HepG2 (cell line): ENCODE results near the gene CNR1. TPM values are rescaled to one million over a fixed set of nuclear protein-coding genes. Genes with fewer than 3 reads are reported as not detected.

Experiments
- ATAC-seq: fragments of 200-7000 bp; cut with Tn5 transposase; 3 replicates; pipeline ENCODE4 v1.9.1; 2020; ENCODE audit warnings: mild to moderate bottlenecking, moderate library complexity
- BruUV-seq: library from RNA; stranded (reverse); fragments of 400-500 nt; replicated peaks from 2 replicates; lab custom pipeline; 2021; lab: Mats Ljungman, UMichigan
- CTCF ChIA-PET: fragments of 300-600 bp; formaldehyde crosslinking; extraction: SDS; loops from one replicate; lab custom pipeline; 2021; ENCODE audit warnings: low total read pairs, inconsistent platforms, low intra/inter-chr PET ratio; lab: Yijun Ruan, JAX
- POLR2A ChIA-PET: fragments of 350-600 bp; sonication (Branson Sonifier 250); formaldehyde crosslinking; loops from one replicate; lab custom pipeline; 2020; ENCODE audit warnings: antibody characterized with exemption, inconsistent platforms; lab: Yijun Ruan, JAX
- DNase-seq: peaks from one replicate; pipeline ENCODE4 v3.0.0-alpha.2; 2015; ENCODE audit warnings: low spot score
- FAIRE-seq: peaks from 3 replicates; lab custom pipeline; 2011; peaks lifted over from hg19 to GRCh38; lab: Jason Lieb, UNC
- H2AFZ ChIP-seq: one replicate; pipeline ENCODE4 v1.6.1; 2011; ENCODE audit warnings: low read length, inconsistent platforms
- H3K27ac ChIP-seq: fragments of 300-600 bp; 3 replicates; pipeline ENCODE4 v1.8.0; 2011; ENCODE audit warnings: mixed run types, mild to moderate bottlenecking, mixed read lengths, low read length, inconsistent platforms; ENCODE audit not compliant: insufficient read depth; ENCODE audit errors: extremely low read length
- H3K27me3 ChIP-seq, 2 experiments: fragments of 200-600 bp in 1 of 2; 2 replicates in 1 of 2; 3 replicates in 1 of 2; pipeline versions ENCODE4 v1.6.0 to v1.8.0; 2011; ENCODE audit warnings: low read length in 2 of 2, mild to moderate bottlenecking in 2 of 2, moderate library complexity in 2 of 2, inconsistent platforms in 1 of 2; ENCODE audit not compliant: insufficient read depth in 2 of 2, control insufficient read depth in 1 of 2
- H3K36me3 ChIP-seq, 2 experiments: fragments of 200-600 bp in 1 of 2; replicated peaks in 1 of 2; 2 replicates in 1 of 2; 3 replicates in 1 of 2; pipeline versions ENCODE4 v1.5.1 to v1.8.0; 2011; ENCODE audit warnings: low read length in 2 of 2, inconsistent platforms in 1 of 2; ENCODE audit not compliant: insufficient read depth in 2 of 2, control insufficient read depth in 1 of 2
- H3K4me1 ChIP-seq: 2 replicates; pipeline ENCODE4 v1.5.1; 2012; ENCODE audit warnings: low read length, inconsistent platforms; ENCODE audit not compliant: insufficient read depth
- H3K4me2 ChIP-seq: 2 replicates; pipeline ENCODE4 v1.6.0; 2011; ENCODE audit warnings: low read depth, low read length, inconsistent platforms
- H3K4me3 ChIP-seq, 3 experiments: fragments of 200-600 bp in 1 of 3; sonication (generic), shearing (Covaris generic) in 1 of 3; replicated peaks in 1 of 3; 2 replicates each; pipeline ENCODE4 v1.5.1; 2011 to 2016; ENCODE audit warnings: low read length in 3 of 3, inconsistent platforms in 2 of 3, low read depth in 2 of 3, mild to moderate bottlenecking in 2 of 3, control low read depth in 1 of 3, mixed read lengths in 1 of 3; ENCODE audit not compliant: insufficient read depth in 1 of 3
- H3K79me2 ChIP-seq: one replicate; pipeline ENCODE4 v1.6.1; 2011; ENCODE audit warnings: low read length, inconsistent platforms; ENCODE audit not compliant: insufficient read depth
- H3K9ac ChIP-seq: 2 replicates; pipeline ENCODE4 v1.6.0; 2011; ENCODE audit warnings: mild to moderate bottlenecking, low read depth, low read length, inconsistent platforms; ENCODE audit not compliant: insufficient read depth
- H3K9me3 ChIP-seq: 2 replicates; pipeline ENCODE4 v1.5.1; 2012; ENCODE audit warnings: mild to moderate bottlenecking, low read length
- H4K20me1 ChIP-seq: 2 replicates; pipeline ENCODE4 v1.6.0; 2011; ENCODE audit warnings: inconsistent platforms, mild to moderate bottlenecking, low read length, moderate library complexity; ENCODE audit not compliant: insufficient read depth
- DR1 ChIP-seq: sonication (generic); formaldehyde crosslinking; IDR thresholded peaks from 2 replicates; pipeline ENCODE4 v1.8.0; 2021; ENCODE audit warnings: mild to moderate bottlenecking, missing genetic modification reagents, inconsistent platforms
- FIP1L1 ChIP-seq: fragments of 200-400 bp; formaldehyde crosslinking; IDR thresholded peaks from 2 replicates; pipeline ENCODE4 v1.6.1; 2018; ENCODE audit warnings: low read depth, mild to moderate bottlenecking, low read length, moderate library complexity, borderline replicate concordance; ENCODE audit not compliant: insufficient read depth
- GZF1 ChIP-seq: sonication (generic); formaldehyde crosslinking; IDR thresholded peaks from 2 replicates; pipeline ENCODE4 v1.5.1; 2020; ENCODE audit warnings: mild to moderate bottlenecking, missing genetic modification reagents
- KMT2A ChIP-seq: sonication (generic); formaldehyde crosslinking; IDR thresholded peaks from 2 replicates; pipeline ENCODE4 v1.4.0; 2020; ENCODE audit warnings: missing genetic modification reagents
- MTA1 ChIP-seq: sonication (generic); formaldehyde crosslinking; IDR thresholded peaks from 2 replicates; pipeline ENCODE4 v1.4.0; 2020; ENCODE audit warnings: missing genetic modification reagents, mild to moderate bottlenecking, borderline replicate concordance
- NFYB ChIP-seq: sonication (generic); formaldehyde crosslinking; IDR thresholded peaks from 2 replicates; pipeline ENCODE4 v1.4.0; 2020; ENCODE audit warnings: missing genetic modification reagents
- PITX1 ChIP-seq: sonication (generic); formaldehyde crosslinking; IDR thresholded peaks from 2 replicates; pipeline ENCODE4 v1.5.1; 2020; ENCODE audit warnings: mild to moderate bottlenecking, missing genetic modification reagents
- RFXAP ChIP-seq: sonication (generic); formaldehyde crosslinking; IDR thresholded peaks from 2 replicates; pipeline ENCODE4 v1.4.0; 2020; ENCODE audit warnings: missing genetic modification reagents, borderline replicate concordance
- RXRA ChIP-seq: sonication (generic); formaldehyde crosslinking; IDR thresholded peaks from 2 replicates; pipeline ENCODE4 v1.5.1; 2020; ENCODE audit warnings: missing genetic modification reagents
- SMAD1 ChIP-seq: sonication (generic); formaldehyde crosslinking; IDR thresholded peaks from 2 replicates; pipeline ENCODE4 v1.4.0; 2020; ENCODE audit warnings: missing genetic modification reagents, low read depth, mild to moderate bottlenecking, borderline replicate concordance
- TCF7L2 ChIP-seq: IDR thresholded peaks from 2 replicates; pipeline ENCODE4 v1.6.1; 2011; ENCODE audit warnings: mild to moderate bottlenecking, low read depth, low read length, moderate library complexity
- XBP1 ChIP-seq: sonication (generic); formaldehyde crosslinking; IDR thresholded peaks from 2 replicates; pipeline ENCODE4 v1.5.0; 2020; ENCODE audit warnings: missing genetic modification reagents
- ZNF274 ChIP-seq: sonication (generic); formaldehyde crosslinking; IDR thresholded peaks from 2 replicates; pipeline ENCODE4 v1.5.1; 2020; ENCODE audit warnings: mild to moderate bottlenecking, missing genetic modification reagents
- ZNF598 ChIP-seq: sonication (generic); formaldehyde crosslinking; IDR thresholded peaks from 2 replicates; pipeline ENCODE4 v1.5.1; 2020; ENCODE audit warnings: mild to moderate bottlenecking, missing genetic modification reagents, borderline replicate concordance
- ZNF790 ChIP-seq: sonication (generic); formaldehyde crosslinking; IDR thresholded peaks from 2 replicates; pipeline ENCODE4 v1.8.0; 2022; ENCODE audit warnings: missing genetic modification reagents, mild to moderate bottlenecking, borderline replicate concordance
- ZSCAN12 ChIP-seq: sonication (generic); formaldehyde crosslinking; IDR thresholded peaks from 2 replicates; pipeline ENCODE4 v1.9.0; 2021; ENCODE audit warnings: mild to moderate bottlenecking, missing genetic modification reagents
- ZSCAN9 ChIP-seq: IDR thresholded peaks from 2 replicates; pipeline ENCODE4 v1.6.1; 2016; ENCODE audit warnings: borderline replicate concordance
- WGBS: methylation state at CpG from one replicate; pipeline ENCODE4 v1.1.6; 2017; ENCODE audit warnings: low lambda C conversion rate; 5-methylcytosine and 5-hydroxymethylcytosine counted together
- in situ Hi-C: cut with HindIII; loops from 2 replicates; pipeline ENCODE4 v1.10.0; 2017; ENCODE audit warnings: low pct_unique_long_range_greater_than_20kb; ENCODE audit not compliant: extremely low pct_ligation_motif_present
- intact Hi-C: fragments of 100-400 bp; cut with micrococcal nuclease; formaldehyde crosslinking; loops from one replicate; pipeline ENCODE4 v1.10.0; 2022; ENCODE audit not compliant: unreplicated experiment
- polyA plus RNA-seq, 8 experiments: library from polyadenylated mRNA; depleted of rRNA in 3 of 8; stranded (reverse) in 7 of 8; unstranded in 1 of 8; fragments of >200 nt; fragmentation: Illumina TruSeq in 4 of 8; extraction: Trizol in 4 of 8; gene quantifications; 2 replicates each; pipeline versions ENCODE4 v1.2.1 to v1.2.3, GENCODE V29; 2011 to 2016; ENCODE audit warnings: low read depth in 4 of 8, missing spikeins in 1 of 8, mixed read lengths in 1 of 8; ENCODE audit not compliant: insufficient read depth in 1 of 8
- total RNA-seq, 5 experiments: library from RNA; depleted of rRNA; stranded (reverse); fragments of >200 nt; fragmentation: Illumina TruSeq; extraction: Trizol; gene quantifications; 2 replicates each; pipeline ENCODE4 v1.2.3, GENCODE V29; 2016; ENCODE audit warnings: low read depth in 1 of 5

CNR1 gene
- total and polyA plus RNA-seq, 2 of the 13 experiments (the other 11 are each of a cell fraction or from before 2014, with no cell fraction given): not detected

DNA sequence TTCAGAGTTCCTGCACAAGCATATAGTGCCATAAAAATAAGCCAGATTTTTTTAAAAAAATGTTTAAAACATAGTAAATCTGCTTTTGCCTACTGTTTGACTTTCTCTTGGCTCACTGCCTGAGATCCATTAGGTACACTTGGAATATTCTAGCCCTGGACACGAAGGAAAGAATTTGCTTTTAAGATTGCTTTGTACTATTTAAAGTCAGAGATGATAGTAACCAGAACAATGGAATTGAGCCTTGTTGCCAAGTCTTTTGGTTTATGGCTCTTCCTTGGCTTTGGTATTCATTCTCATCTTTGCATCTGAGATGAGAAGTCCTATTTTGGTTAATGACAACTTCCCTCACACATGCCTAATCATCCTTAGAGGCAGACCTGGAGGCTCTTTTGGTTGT lies 32.4 kb downstream of the CNR1 start:
- H4K20me1 ChIP-seq: no peaks in the 10 kb centered on the region
- H3K27me3 ChIP-seq: no peaks in the 10 kb centered on the region
- DNase-seq (no peak), FAIRE-seq (no peak), ATAC-seq (no peak)
- H3K4me2 ChIP-seq: no peak overlapping the region
- intact Hi-C loops: no loop called here
- ChIA-PET POLR2A (no interaction called here), CTCF (no interaction called here)
- no peaks in the 10 kb centered on the region for H3K4me1 ChIP-seq
- no peaks in the 10 kb centered on the region for H3K36me3 ChIP-seq
- no peaks in the 10 kb centered on the region for H3K79me2 ChIP-seq
- 0% methylated on average over 1 of the region's 1 CpG for WGBS
- no TSS peak for BruUV-seq
- no peak overlapping the region for H3K4me3 ChIP-seq
- no peak overlapping the region for H3K27ac ChIP-seq
- H2AFZ ChIP-seq: no peak overlapping the region
- TF ChIP-seq GZF1 (CRISPR knock-in tag) (no peak), ZNF598 (no peak), PITX1 (CRISPR knock-in tag) (no peak), ZNF274 (CRISPR knock-in tag) (no peak)
- in situ Hi-C loops: no loop called here
- no peak overlapping the region for H3K9ac ChIP-seq
- no peaks in the 10 kb centered on the region for H3K9me3 ChIP-seq

DNA sequence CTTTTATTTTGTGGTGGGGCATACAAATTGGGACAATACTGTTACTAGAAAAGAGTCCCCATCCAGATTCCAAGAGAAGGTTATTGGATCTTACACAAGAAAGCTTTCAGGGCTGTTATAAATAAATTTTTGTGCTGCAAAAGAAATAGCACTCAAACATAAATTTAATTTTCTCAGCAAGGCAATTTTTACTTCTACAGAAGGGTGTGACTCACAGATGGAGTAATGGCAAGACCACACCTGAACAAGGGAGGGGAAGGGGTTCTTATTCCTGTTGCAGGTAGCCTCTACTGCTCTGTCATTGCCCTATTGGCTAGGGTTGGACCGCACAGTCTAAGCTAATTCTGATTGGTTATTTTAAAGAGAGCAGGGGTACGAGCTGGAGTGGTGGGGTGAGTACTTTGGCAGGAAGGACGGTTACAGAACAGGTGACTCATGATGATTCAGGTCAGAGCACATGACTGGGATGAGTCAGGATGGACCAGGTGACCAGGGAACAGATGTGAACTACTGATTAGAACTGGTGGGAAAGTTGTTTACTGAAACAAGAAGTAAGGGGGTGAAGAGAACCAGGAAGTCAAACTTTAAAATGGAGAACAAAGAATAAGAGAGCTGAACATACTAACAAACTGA lies 41.1 kb downstream of the CNR1 start:
- CTCF ChIA-PET: no interaction called here
- FAIRE-seq: no peak
- TF ChIP-seq MTA1 (no peak), TCF7L2 (no peak), KMT2A (CRISPR knock-in tag) (no peak), RXRA (CRISPR knock-in tag) (no peak), ZSCAN12 (CRISPR knock-in tag) (no peak), DR1 (CRISPR knock-in tag) (no peak), FIP1L1 (no peak), XBP1 (CRISPR knock-in tag) (no peak), RFXAP (no peak), ZNF790 (CRISPR knock-in tag) (no peak), SMAD1 (CRISPR knock-in tag) (no peak), NFYB (CRISPR knock-in tag) (no peak), ZSCAN9 (CRISPR knock-in tag) (no peak)
- TF ChIP-seq, all 625 proteins: peak for 0
- Histone ChIP-seq H3K9me3 (no peaks in the 10 kb centered on the region; the same call in 1 of the 2 replicates), H4K20me1 (no peaks in the 10 kb centered on the region), H3K9ac (no peak overlapping the region), H3K79me2 (no peaks in the 10 kb centered on the region), H3K4me1 (no peaks in the 10 kb centered on the region), H3K27ac (no peak overlapping the region), H2AFZ (no peak overlapping the region), H3K36me3 (no peaks in the 10 kb centered on the region), H3K4me2 (no peak overlapping the region), H3K4me3 (no peak overlapping the region), H3K27me3 (no peaks in the 10 kb centered on the region)
- no TSS peak for BruUV-seq
- DNase-seq: no peak
- no peak for ATAC-seq
- in situ Hi-C loops (no loop called here), intact Hi-C loops (no loop called here)
- 10% methylated on average over 3 of the region's 3 CpGs for WGBS
- POLR2A ChIA-PET: no interaction called here
